ENCODE results near the gene SKOR2. TPM values are rescaled to one million over a fixed set of nuclear protein-coding genes. Genes with fewer than 3 reads are reported as not detected.

Gene SKOR2
- total and polyA plus RNA-seq, 2 of the 13 experiments (the other 11 are each of a cell fraction or from before 2014, with no cell fraction given), result not detected

DNA sequence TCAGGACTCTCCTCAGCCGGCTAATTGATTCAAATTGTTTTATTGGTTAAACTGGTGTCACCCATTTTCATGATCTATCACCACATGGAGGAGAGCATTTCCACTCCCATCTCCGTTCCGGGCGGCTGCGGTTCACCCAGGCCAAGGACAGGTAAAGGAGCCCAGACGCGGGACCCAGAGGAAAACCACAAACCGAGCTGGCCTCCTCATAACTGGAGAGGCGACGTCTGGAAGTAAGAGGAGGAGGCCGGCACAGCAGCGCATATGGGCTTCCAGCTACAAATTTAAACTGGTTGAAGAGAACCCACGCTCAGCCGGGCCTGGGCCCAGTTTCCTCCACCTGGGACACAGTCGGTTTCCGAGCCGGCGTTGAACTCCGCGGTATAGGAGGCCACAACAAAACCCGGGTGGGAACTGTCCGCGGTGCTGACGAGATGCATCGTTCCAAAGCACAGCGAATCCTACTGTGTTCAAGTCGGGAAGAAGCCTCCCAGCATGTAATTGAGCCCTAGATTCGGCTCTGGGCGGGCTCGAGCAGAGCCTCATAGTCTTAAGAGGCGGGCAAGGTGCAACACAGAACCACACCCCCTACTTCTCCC, 3.0 kb upstream of the SKOR2 start (continued):
- TF ChIP-seq, protein P1, sequence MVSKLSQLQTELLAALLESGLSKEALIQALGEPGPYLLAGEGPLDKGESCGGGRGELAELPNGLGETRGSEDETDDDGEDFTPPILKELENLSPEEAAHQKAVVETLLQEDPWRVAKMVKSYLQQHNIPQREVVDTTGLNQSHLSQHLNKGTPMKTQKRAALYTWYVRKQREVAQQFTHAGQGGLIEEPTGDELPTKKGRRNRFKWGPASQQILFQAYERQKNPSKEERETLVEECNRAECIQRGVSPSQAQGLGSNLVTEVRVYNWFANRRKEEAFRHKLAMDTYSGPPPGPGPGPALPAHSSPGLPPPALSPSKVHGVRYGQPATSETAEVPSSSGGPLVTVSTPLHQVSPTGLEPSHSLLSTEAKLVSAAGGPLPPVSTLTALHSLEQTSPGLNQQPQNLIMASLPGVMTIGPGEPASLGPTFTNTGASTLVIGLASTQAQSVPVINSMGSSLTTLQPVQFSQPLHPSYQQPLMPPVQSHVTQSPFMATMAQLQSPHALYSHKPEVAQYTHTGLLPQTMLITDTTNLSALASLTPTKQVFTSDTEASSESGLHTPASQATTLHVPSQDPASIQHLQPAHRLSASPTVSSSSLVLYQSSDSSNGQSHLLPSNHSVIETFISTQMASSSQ (IDR thresholded peaks at IDR 0.05; ENCODE audit: low read depth), result no peak
- TF ChIP-seq, protein P1 (CRISPR knock-in tag; IDR thresholded peaks at IDR 0.05; ENCODE audit: borderline replicate concordance), result no peak
- TF ChIP-seq DNMT1 (CRISPR knock-in tag; IDR thresholded peaks at IDR 0.05) (no peak), KLF16 (CRISPR knock-in tag; IDR thresholded peaks at IDR 0.05) (peak in 1 of 2 experiments; percentile 33; a peak in 1 of 4 replicates), MEIS2 (CRISPR knock-in tag; IDR thresholded peaks at IDR 0.05) (peak; percentile 65; the same call in 1 of the 2 replicates), ZNF567 (CRISPR knock-in tag; IDR thresholded peaks at IDR 0.05; ENCODE audit: borderline replicate concordance) (no peak), SALL2 (CRISPR knock-in tag; IDR thresholded peaks at IDR 0.05) (no peak), ZNF383 (CRISPR knock-in tag; IDR thresholded peaks at IDR 0.05; ENCODE audit: borderline replicate concordance) (no peak), IKZF1 (IDR thresholded peaks at IDR 0.05) (no peak), PHB2 (IDR thresholded peaks at IDR 0.05; ENCODE audit: partially characterized antibody) (no peak), ZNF367 (CRISPR knock-in tag; IDR thresholded peaks at IDR 0.05; ENCODE audit: borderline replicate concordance) (no peak), SP5 (CRISPR knock-in tag; IDR thresholded peaks at IDR 0.05; ENCODE audit: borderline replicate concordance, low read depth) (no peak), EEA1 (CRISPR knock-in tag; IDR thresholded peaks at IDR 0.05; ENCODE audit: borderline replicate concordance) (no peak), ZNF232 (CRISPR knock-in tag; IDR thresholded peaks at IDR 0.05; ENCODE audit: borderline replicate concordance) (peak; percentile 56; the same call in 1 of the 2 replicates), ARNT2 (CRISPR knock-in tag; IDR thresholded peaks at IDR 0.05; ENCODE audit: low read depth) (no peak)
- TF ChIP-seq, protein P2, sequence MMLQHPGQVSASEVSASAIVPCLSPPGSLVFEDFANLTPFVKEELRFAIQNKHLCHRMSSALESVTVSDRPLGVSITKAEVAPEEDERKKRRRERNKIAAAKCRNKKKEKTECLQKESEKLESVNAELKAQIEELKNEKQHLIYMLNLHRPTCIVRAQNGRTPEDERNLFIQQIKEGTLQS (CRISPR knock-in tag; IDR thresholded peaks at IDR 0.05), result no peak
- TF ChIP-seq, protein P3, sequence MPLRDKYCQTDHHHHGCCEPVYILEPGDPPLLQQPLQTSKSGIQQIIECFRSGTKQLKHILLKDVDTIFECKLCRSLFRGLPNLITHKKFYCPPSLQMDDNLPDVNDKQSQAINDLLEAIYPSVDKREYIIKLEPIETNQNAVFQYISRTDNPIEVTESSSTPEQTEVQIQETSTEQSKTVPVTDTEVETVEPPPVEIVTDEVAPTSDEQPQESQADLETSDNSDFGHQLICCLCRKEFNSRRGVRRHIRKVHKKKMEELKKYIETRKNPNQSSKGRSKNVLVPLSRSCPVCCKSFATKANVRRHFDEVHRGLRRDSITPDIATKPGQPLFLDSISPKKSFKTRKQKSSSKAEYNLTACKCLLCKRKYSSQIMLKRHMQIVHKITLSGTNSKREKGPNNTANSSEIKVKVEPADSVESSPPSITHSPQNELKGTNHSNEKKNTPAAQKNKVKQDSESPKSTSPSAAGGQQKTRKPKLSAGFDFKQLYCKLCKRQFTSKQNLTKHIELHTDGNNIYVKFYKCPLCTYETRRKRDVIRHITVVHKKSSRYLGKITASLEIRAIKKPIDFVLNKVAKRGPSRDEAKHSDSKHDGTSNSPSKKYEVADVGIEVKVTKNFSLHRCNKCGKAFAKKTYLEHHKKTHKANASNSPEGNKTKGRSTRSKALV (CRISPR knock-in tag; IDR thresholded peaks at IDR 0.05), result no peak
- TF ChIP-seq, protein P4, sequence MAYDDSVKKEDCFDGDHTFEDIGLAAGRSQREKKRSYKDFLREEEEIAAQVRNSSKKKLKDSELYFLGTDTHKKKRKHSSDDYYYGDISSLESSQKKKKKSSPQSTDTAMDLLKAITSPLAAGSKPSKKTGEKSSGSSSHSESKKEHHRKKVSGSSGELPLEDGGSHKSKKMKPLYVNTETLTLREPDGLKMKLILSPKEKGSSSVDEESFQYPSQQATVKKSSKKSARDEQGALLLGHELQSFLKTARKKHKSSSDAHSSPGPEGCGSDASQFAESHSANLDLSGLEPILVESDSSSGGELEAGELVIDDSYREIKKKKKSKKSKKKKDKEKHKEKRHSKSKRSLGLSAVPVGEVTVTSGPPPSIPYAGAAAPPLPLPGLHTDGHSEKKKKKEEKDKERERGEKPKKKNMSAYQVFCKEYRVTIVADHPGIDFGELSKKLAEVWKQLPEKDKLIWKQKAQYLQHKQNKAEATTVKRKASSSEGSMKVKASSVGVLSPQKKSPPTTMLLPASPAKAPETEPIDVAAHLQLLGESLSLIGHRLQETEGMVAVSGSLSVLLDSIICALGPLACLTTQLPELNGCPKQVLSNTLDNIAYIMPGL (CRISPR knock-in tag; IDR thresholded peaks at IDR 0.05; ENCODE audit: borderline replicate concordance in 1 of 2, low read depth in 1 of 2), result no peak
- TF ChIP-seq, protein P5, sequence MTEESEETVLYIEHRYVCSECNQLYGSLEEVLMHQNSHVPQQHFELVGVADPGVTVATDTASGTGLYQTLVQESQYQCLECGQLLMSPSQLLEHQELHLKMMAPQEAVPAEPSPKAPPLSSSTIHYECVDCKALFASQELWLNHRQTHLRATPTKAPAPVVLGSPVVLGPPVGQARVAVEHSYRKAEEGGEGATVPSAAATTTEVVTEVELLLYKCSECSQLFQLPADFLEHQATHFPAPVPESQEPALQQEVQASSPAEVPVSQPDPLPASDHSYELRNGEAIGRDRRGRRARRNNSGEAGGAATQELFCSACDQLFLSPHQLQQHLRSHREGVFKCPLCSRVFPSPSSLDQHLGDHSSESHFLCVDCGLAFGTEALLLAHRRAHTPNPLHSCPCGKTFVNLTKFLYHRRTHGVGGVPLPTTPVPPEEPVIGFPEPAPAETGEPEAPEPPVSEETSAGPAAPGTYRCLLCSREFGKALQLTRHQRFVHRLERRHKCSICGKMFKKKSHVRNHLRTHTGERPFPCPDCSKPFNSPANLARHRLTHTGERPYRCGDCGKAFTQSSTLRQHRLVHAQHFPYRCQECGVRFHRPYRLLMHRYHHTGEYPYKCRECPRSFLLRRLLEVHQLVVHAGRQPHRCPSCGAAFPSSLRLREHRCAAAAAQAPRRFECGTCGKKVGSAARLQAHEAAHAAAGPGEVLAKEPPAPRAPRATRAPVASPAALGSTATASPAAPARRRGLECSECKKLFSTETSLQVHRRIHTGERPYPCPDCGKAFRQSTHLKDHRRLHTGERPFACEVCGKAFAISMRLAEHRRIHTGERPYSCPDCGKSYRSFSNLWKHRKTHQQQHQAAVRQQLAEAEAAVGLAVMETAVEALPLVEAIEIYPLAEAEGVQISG (CRISPR knock-in tag; IDR thresholded peaks at IDR 0.05), result no peak

All from HepG2 (cell line).